HEK293T (cell line): Measurements from ENCODE around the gene PLXND1.

ENCODE experiments used
- CTCF ChIA-PET: fragments of 350-600 bp; formaldehyde crosslinking; extraction: SDS; loops from one replicate; lab custom pipeline; 2021; ENCODE audit warnings: antibody characterized with exemption, inconsistent platforms; lab: Yijun Ruan, JAX
- POLR2A ChIA-PET: fragments of 350-600 bp; formaldehyde crosslinking; extraction: SDS; loops from one replicate; lab custom pipeline; 2020; ENCODE audit warnings: antibody characterized with exemption, inconsistent platforms; lab: Yijun Ruan, JAX
- DNase-seq: peaks from one replicate; pipeline ENCODE4 v3.0.0; 2012; ENCODE audit warnings: mixed read lengths; ENCODE audit errors: extremely low spot score
- ARNT ChIP-seq: fragments of 450-650 bp; IDR thresholded peaks from 2 replicates; pipeline ENCODE4 v1.6.1; 2017; ENCODE audit warnings: mild to moderate bottlenecking
- BHLHE40 ChIP-seq: fragments of 450-650 bp; IDR thresholded peaks from 2 replicates; pipeline ENCODE4 v1.6.1; 2016; ENCODE audit warnings: mild to moderate bottlenecking, moderate library complexity, borderline replicate concordance
- CTBP1 ChIP-seq: fragments of 450-650 bp; IDR thresholded peaks from 2 replicates; pipeline ENCODE4 v1.6.1; 2016; ENCODE audit warnings: borderline replicate concordance
- ELF4 ChIP-seq: fragments of 450-650 bp; IDR thresholded peaks from 2 replicates; pipeline ENCODE4 v1.6.1; 2017; ENCODE audit warnings: antibody characterized with exemption
- FOXA1 ChIP-seq: fragments of 450-650 bp; IDR thresholded peaks from 2 replicates; pipeline ENCODE4 v1.6.1; 2016; ENCODE audit warnings: mild to moderate bottlenecking
- FOXK2 ChIP-seq: fragments of 450-650 bp; IDR thresholded peaks from 2 replicates; pipeline ENCODE4 v1.6.1; 2016; ENCODE audit warnings: mild to moderate bottlenecking
- FOXM1 ChIP-seq: fragments of 450-650 bp; IDR thresholded peaks from 2 replicates; pipeline ENCODE4 v1.6.1; 2017; ENCODE audit warnings: mild to moderate bottlenecking, borderline replicate concordance
- HDGF ChIP-seq: fragments of 450-650 bp; IDR thresholded peaks from 2 replicates; pipeline ENCODE4 v1.6.1; 2017; ENCODE audit warnings: antibody characterized with exemption, borderline replicate concordance
- L3MBTL2 ChIP-seq: fragments of 450-650 bp; conservative IDR thresholded peaks from 2 replicates; pipeline ENCODE4 v1.6.1; 2016; ENCODE audit warnings: mild to moderate bottlenecking
- LEF1 ChIP-seq: fragments of 450-650 bp; IDR thresholded peaks from 2 replicates; pipeline ENCODE4 v1.6.1; 2017; ENCODE audit warnings: mild to moderate bottlenecking, borderline replicate concordance
- NFRKB ChIP-seq: fragments of 450-650 bp; IDR thresholded peaks from 2 replicates; pipeline ENCODE4 v1.6.1; 2016; ENCODE audit warnings: mild to moderate bottlenecking, moderate library complexity
- PKNOX1 ChIP-seq: fragments of 450-650 bp; IDR thresholded peaks from 2 replicates; pipeline ENCODE4 v1.6.1; 2016
- SP1 ChIP-seq: fragments of 450-650 bp; IDR thresholded peaks from 2 replicates; pipeline ENCODE4 v1.6.1; 2017
- SUZ12 ChIP-seq: fragments of 450-650 bp; IDR thresholded peaks from 2 replicates; pipeline ENCODE4 v1.6.1; 2016; ENCODE audit warnings: mild to moderate bottlenecking
- TARDBP ChIP-seq: fragments of 450-650 bp; IDR thresholded peaks from 2 replicates; pipeline ENCODE4 v1.6.1; 2016
- ZNF384 ChIP-seq: fragments of 450-650 bp; IDR thresholded peaks from 2 replicates; pipeline ENCODE4 v1.6.1; 2016

The PLXND1 gene

GRCh38 chr3:129543999-129544398 lies 62.5 kb downstream of the PLXND1 start:
- no peak for DNase-seq
- TF ChIP-seq ZNF384: no peak
- TF ChIP-seq NFRKB: no peak
- TF ChIP-seq SP1: no peak
- TF ChIP-seq PKNOX1: no peak
- no peak for TF ChIP-seq FOXK2
- TF ChIP-seq SUZ12: no peak
- no peak for TF ChIP-seq HDGF
- TF ChIP-seq LEF1: no peak
- no peak for TF ChIP-seq TARDBP
- CTCF ChIA-PET: no interaction called here
- POLR2A ChIA-PET: no interaction called here

- POLR2A ChIA-PET: no interaction called here
- no peak for DNase-seq
- CTCF ChIA-PET: no interaction called here
- TF ChIP-seq FOXA1: no peak
- TF ChIP-seq TARDBP: no peak
- no peak for TF ChIP-seq SP1
These were observed 63.2 kb downstream of the PLXND1 start, which contains the start of gene H1-8 for GRCh38 chr3:129543156-129543790. H1-8 (plus strand) TSS chr3:129543175; CDS start chr3:129543219, 44 bp downstream.

DNA sequence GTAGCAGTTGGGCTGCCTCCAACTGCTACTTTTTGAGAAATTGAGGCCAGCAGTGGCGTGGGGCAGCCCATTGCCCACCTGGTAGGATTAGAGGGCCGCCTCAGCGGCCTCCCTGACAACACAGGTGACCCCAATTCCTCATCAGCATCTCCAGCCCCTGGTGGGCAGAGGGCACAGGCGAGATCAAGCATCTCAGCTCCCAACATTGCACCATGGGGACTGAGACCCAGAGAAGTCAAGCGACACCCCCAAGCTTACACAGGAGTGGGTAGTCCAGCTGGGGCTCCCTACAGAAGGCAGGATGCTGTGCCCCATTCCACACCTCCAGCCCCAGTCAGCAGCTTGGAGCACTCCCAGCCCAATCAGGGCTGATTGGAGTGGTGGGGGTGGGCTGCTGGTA lies 63.7 kb downstream of the PLXND1 start:
- CTCF ChIA-PET: no interaction called here

GRCh38 chr3:129540776-129541516 lies 65.5 kb downstream of the PLXND1 start:
- TF ChIP-seq CTBP1 (no peak), FOXK2 (no peak), ARNT (no peak), BHLHE40 (no peak), FOXM1 (no peak), NFRKB (no peak), LEF1 (no peak), L3MBTL2 (no peak), TARDBP (no peak), ZNF384 (no peak), ELF4 (no peak), HDGF (no peak), SUZ12 (no peak), FOXA1 (no peak), SP1 (no peak)
- POLR2A ChIA-PET: no interaction called here

More for the DNA sequence above, 63.7 kb downstream of the PLXND1 start:
- TF ChIP-seq ARNT (no peak), FOXK2 (no peak), TARDBP (no peak)
- POLR2A ChIA-PET: no interaction called here
- DNase-seq: no peak

GRCh38 chr3:129539206-129539605 lies 67.3 kb downstream of the PLXND1 start:
- ChIA-PET CTCF (no interaction called here), POLR2A (interaction anchor here (1.0 kb wide), 1 partner anchor 10 kb away, joined by 4 read pairs; no protein-coding TSS in a partner anchor)
- no peak for DNase-seq
- TF ChIP-seq TARDBP: no peak
- no peak for TF ChIP-seq HDGF
- TF ChIP-seq ZNF384: no peak
- no peak for TF ChIP-seq CTBP1
- TF ChIP-seq NFRKB: no peak
- no peak for TF ChIP-seq L3MBTL2
- TF ChIP-seq SUZ12: no peak
- no peak for TF ChIP-seq BHLHE40
- TF ChIP-seq SP1: no peak
- no peak for TF ChIP-seq FOXK2
- TF ChIP-seq FOXM1: no peak
- no peak for TF ChIP-seq ARNT
- no peak for TF ChIP-seq PKNOX1
- no peak for TF ChIP-seq FOXA1
- TF ChIP-seq ELF4: no peak
- TF ChIP-seq LEF1: no peak

More at GRCh38 chr3:129540776-129541516, 65.5 kb downstream of the PLXND1 start:
- no peak for DNase-seq
- CTCF ChIA-PET: no interaction called here

DNA sequence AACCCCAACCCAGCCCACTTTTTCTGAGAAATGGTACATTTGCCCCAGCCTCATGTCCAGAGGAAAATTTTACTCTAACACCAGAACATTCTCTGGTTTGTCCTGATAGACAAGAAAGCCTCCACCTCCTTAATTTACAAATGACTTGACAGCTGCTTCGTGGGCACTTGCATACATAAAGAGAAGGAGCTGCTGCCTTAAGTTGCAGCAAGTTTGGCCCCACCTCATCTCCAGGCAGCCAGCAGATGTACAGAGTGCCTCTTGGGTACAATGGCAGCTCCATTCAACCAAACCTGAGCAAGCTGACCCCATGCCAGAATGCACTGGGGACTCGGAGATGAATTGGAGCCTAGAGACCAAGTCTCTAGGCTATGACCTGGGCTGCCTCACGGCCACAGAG lies 69.7 kb downstream of the PLXND1 start:
- ChIA-PET POLR2A (no interaction called here), CTCF (interaction anchor here (0.7 kb wide), 1 partner anchor 153 kb away, joined by 3 read pairs; no protein-coding TSS in a partner anchor)
- DNase-seq: no peak
- no peak for TF ChIP-seq SP1
- TF ChIP-seq L3MBTL2: no peak
- no peak for TF ChIP-seq PKNOX1
- TF ChIP-seq CTBP1: no peak
- no peak for TF ChIP-seq ZNF384
- no peak for TF ChIP-seq FOXM1
- TF ChIP-seq FOXK2: no peak
- TF ChIP-seq ARNT: no peak
- no peak for TF ChIP-seq TARDBP
- no peak for TF ChIP-seq LEF1
